Astrocyte (in vitro differentiated cells and primary cell): Measurements from ENCODE around the gene MAP7.

ENCODE experiments used
- EZH2 ChIP-seq: IDR thresholded peaks from 2 replicates; pipeline ENCODE4 v1.6.1; 2012; ENCODE audit warnings: mild to moderate bottlenecking, low read length, inconsistent platforms; ENCODE audit not compliant: insufficient read depth
- TF ChIP-seq, protein P1 (sequence below): IDR thresholded peaks from 2 replicates; pipeline ENCODE4 v1.5.1; 2011; ENCODE audit warnings: low read depth, mild to moderate bottlenecking, inconsistent platforms, low read length, moderate library complexity; ENCODE audit not compliant: insufficient read depth

DNA sequence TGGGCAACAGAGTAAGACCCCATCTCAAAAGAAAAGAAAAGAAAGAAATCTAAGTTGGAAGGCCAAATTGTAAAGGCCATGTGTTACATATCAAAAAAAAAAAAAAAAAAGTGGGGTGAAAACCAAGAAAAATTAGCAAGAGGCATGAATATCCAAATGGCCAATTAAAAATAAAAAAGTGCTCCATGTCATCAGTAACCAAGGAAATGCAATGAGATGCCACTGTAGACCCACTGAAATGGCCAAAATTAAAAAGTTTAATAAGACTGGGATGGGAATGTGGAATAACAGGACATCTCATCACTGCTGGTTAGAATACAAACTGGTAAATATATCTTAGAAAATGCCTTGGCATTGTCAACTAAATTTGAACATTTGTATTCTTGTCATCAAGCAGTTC is 230.5 kb downstream of the MAP7 start:
- TF ChIP-seq EZH2 = no peak
- TF ChIP-seq, protein P1, sequence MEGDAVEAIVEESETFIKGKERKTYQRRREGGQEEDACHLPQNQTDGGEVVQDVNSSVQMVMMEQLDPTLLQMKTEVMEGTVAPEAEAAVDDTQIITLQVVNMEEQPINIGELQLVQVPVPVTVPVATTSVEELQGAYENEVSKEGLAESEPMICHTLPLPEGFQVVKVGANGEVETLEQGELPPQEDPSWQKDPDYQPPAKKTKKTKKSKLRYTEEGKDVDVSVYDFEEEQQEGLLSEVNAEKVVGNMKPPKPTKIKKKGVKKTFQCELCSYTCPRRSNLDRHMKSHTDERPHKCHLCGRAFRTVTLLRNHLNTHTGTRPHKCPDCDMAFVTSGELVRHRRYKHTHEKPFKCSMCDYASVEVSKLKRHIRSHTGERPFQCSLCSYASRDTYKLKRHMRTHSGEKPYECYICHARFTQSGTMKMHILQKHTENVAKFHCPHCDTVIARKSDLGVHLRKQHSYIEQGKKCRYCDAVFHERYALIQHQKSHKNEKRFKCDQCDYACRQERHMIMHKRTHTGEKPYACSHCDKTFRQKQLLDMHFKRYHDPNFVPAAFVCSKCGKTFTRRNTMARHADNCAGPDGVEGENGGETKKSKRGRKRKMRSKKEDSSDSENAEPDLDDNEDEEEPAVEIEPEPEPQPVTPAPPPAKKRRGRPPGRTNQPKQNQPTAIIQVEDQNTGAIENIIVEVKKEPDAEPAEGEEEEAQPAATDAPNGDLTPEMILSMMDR = no peak
